ENCODE measurements around the gene VDR.

VDR gene

GRCh38 chr12:47944685-47945340, 40.0 kb upstream of the VDR start:
- TF ChIP-seq TAF1 (IDR thresholded peaks at IDR 0.05; ENCODE audit: low read depth, low read length), result no peak
- no peak for TF ChIP-seq SPI1 (IDR thresholded peaks at IDR 0.05; ENCODE audit: low read depth, low read length)
- TF ChIP-seq PAX5 (IDR thresholded peaks at IDR 0.05; ENCODE audit: insufficient read depth, low read length, severe bottlenecking), result no peak
- no peak for TF ChIP-seq POLR2A (IDR thresholded peaks at IDR 0.05; ENCODE audit: low read depth, low read length)
- no peak for TF ChIP-seq POLR2AphosphoS5 (IDR thresholded peaks at IDR 0.05; ENCODE audit: low read depth, low read length)
- no peak for TF ChIP-seq POU2F2 (IDR thresholded peaks at IDR 0.05; ENCODE audit: low read depth, low read length)
- FAIRE-seq (peak; percentile 23), DNase-seq (ENCODE audit: insufficient read length, low spot score) (no peak)

DNA sequence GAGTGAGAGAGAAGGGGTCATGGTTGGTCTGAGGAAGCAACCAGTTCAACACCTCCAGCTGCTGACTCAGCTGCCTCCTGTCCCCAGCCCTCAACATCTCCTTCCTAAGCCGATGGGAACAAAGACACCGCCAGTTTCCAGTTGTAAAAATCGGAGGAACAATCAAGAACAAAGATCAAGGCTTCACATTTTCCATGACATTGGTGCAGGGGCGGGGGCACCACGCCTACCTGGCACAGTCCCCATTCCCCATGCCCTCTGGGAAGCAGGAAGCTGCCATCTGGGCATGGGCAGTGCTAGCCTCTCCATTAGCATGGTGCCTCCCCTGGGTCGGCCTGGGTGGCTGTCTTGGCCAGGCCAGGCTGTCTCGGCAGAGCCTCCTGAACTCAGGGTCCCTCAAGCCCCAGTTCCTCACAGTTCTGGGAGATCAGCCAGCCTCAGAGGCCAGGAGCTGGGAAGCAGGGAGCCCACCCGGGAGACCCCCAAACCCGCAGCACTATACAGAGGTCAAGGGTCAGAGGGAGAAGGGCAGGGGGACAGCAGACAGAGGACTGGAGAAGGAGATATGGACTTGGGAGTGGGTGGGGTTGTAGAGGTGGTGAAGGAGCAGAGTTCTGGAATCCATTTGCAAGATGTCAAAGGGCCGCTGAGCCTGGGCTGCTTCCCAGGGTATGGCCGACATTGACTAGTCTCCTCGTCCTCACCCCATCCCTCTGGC, 39.0 kb upstream of the VDR start:
- FAIRE-seq (no peak), DNase-seq (ENCODE audit: insufficient read length, low spot score) (no peak)
- TF ChIP-seq POU2F2 (IDR thresholded peaks at IDR 0.05; ENCODE audit: low read depth, low read length) (no peak), POLR2AphosphoS5 (IDR thresholded peaks at IDR 0.05; ENCODE audit: low read depth, low read length) (no peak), SPI1 (IDR thresholded peaks at IDR 0.05; ENCODE audit: low read depth, low read length) (no peak), TAF1 (IDR thresholded peaks at IDR 0.05; ENCODE audit: low read depth, low read length) (no peak), PAX5 (IDR thresholded peaks at IDR 0.05; ENCODE audit: insufficient read depth, low read length, severe bottlenecking) (no peak), POLR2A (IDR thresholded peaks at IDR 0.05; ENCODE audit: low read depth, low read length) (no peak)

- DNase-seq (ENCODE audit: insufficient read length, low spot score) (no peak), FAIRE-seq (no peak)
- no peak for TF ChIP-seq POLR2AphosphoS5 (IDR thresholded peaks at IDR 0.05; ENCODE audit: low read depth, low read length)
These were observed 37.9 kb upstream of the VDR start for GRCh38 chr12:47942614-47943225.

GRCh38 chr12:47941871-47942613, 37.2 kb upstream of the VDR start:
- DNase-seq (ENCODE audit: insufficient read length, low spot score), result no peak
- TF ChIP-seq POU2F2 (IDR thresholded peaks at IDR 0.05; ENCODE audit: low read depth, low read length), result no peak
- TF ChIP-seq TAF1 (IDR thresholded peaks at IDR 0.05; ENCODE audit: low read depth, low read length), result no peak
- no peak for TF ChIP-seq POLR2AphosphoS5 (IDR thresholded peaks at IDR 0.05; ENCODE audit: low read depth, low read length)
- TF ChIP-seq SPI1 (IDR thresholded peaks at IDR 0.05; ENCODE audit: low read depth, low read length), result no peak
- no peak for TF ChIP-seq PAX5 (IDR thresholded peaks at IDR 0.05; ENCODE audit: insufficient read depth, low read length, severe bottlenecking)
- no peak for TF ChIP-seq POLR2A (IDR thresholded peaks at IDR 0.05; ENCODE audit: low read depth, low read length)
- FAIRE-seq, result no peak

- FAIRE-seq, result no peak
- DNase-seq (ENCODE audit: insufficient read length, low spot score), result no peak
- TF ChIP-seq PAX5 (IDR thresholded peaks at IDR 0.05; ENCODE audit: insufficient read depth, low read length, severe bottlenecking), result no peak
- no peak for TF ChIP-seq POLR2AphosphoS5 (IDR thresholded peaks at IDR 0.05; ENCODE audit: low read depth, low read length)
- no peak for TF ChIP-seq SPI1 (IDR thresholded peaks at IDR 0.05; ENCODE audit: low read depth, low read length)
- TF ChIP-seq TAF1 (IDR thresholded peaks at IDR 0.05; ENCODE audit: low read depth, low read length), result no peak
- no peak for TF ChIP-seq POLR2A (IDR thresholded peaks at IDR 0.05; ENCODE audit: low read depth, low read length)
- TF ChIP-seq POU2F2 (IDR thresholded peaks at IDR 0.05; ENCODE audit: low read depth, low read length), result no peak
These were observed 36.6 kb upstream of the VDR start for GRCh38 chr12:47941475-47941780.

- DNase-seq (ENCODE audit: insufficient read length, low spot score), result no peak
- TF ChIP-seq POU2F2 (IDR thresholded peaks at IDR 0.05; ENCODE audit: low read depth, low read length), result no peak
- TF ChIP-seq POLR2A (IDR thresholded peaks at IDR 0.05; ENCODE audit: low read depth, low read length), result no peak
- TF ChIP-seq POLR2AphosphoS5 (IDR thresholded peaks at IDR 0.05; ENCODE audit: low read depth, low read length), result no peak
- no peak for TF ChIP-seq TAF1 (IDR thresholded peaks at IDR 0.05; ENCODE audit: low read depth, low read length)
- TF ChIP-seq SPI1 (IDR thresholded peaks at IDR 0.05; ENCODE audit: low read depth, low read length), result no peak
- TF ChIP-seq PAX5 (IDR thresholded peaks at IDR 0.05; ENCODE audit: insufficient read depth, low read length, severe bottlenecking), result no peak
- FAIRE-seq, result peak; percentile 70
These were observed 36.1 kb upstream of the VDR start for GRCh38 chr12:47940773-47941474.

GRCh38 chr12:47939009-47939601, 34.3 kb upstream of the VDR start:
- FAIRE-seq, result no peak
- TF ChIP-seq PAX5 (IDR thresholded peaks at IDR 0.05; ENCODE audit: insufficient read depth, low read length, severe bottlenecking) (no peak), POLR2A (IDR thresholded peaks at IDR 0.05; ENCODE audit: low read depth, low read length) (no peak), TAF1 (IDR thresholded peaks at IDR 0.05; ENCODE audit: low read depth, low read length) (no peak), POU2F2 (IDR thresholded peaks at IDR 0.05; ENCODE audit: low read depth, low read length) (no peak), SPI1 (IDR thresholded peaks at IDR 0.05; ENCODE audit: low read depth, low read length) (no peak), POLR2AphosphoS5 (IDR thresholded peaks at IDR 0.05; ENCODE audit: low read depth, low read length) (no peak)
- no peak for DNase-seq (ENCODE audit: insufficient read length, low spot score)

GRCh38 chr12:47938594-47938993, 33.8 kb upstream of the VDR start:
- TF ChIP-seq PAX5 (IDR thresholded peaks at IDR 0.05; ENCODE audit: insufficient read depth, low read length, severe bottlenecking) (no peak), POLR2AphosphoS5 (IDR thresholded peaks at IDR 0.05; ENCODE audit: low read depth, low read length) (no peak), SPI1 (IDR thresholded peaks at IDR 0.05; ENCODE audit: low read depth, low read length) (no peak), TAF1 (IDR thresholded peaks at IDR 0.05; ENCODE audit: low read depth, low read length) (no peak), POU2F2 (IDR thresholded peaks at IDR 0.05; ENCODE audit: low read depth, low read length) (no peak), POLR2A (IDR thresholded peaks at IDR 0.05; ENCODE audit: low read depth, low read length) (no peak)
- FAIRE-seq (no peak), DNase-seq (ENCODE audit: insufficient read length, low spot score) (no peak)
